ENCODE data around the gene INAFM2. TPM values are rescaled to one million over a fixed set of nuclear protein-coding genes. Genes with fewer than 3 reads are reported as not detected.

The INAFM2 gene
- total and polyA plus RNA-seq, 10 of the 15 experiments (the other 5 are each of a cell fraction or from before 2014, with no cell fraction given): 0.75 to 8.1 (median 3.9) TPM

GRCh38 chr15:40353697-40354096 is 30.2 kb downstream of the INAFM2 start:
- H3K27ac ChIP-seq (ENCODE audit: control insufficient read depth, insufficient read depth): no peak overlapping the region
- H3K4me3 ChIP-seq: no peak overlapping the region
- FAIRE-seq (no peak), ATAC-seq (no peak), DNase-seq (ENCODE audit: low read depth, low spot score) (no peak)
- no peak overlapping the region for H2AFZ ChIP-seq (ENCODE audit: control insufficient read depth, low read depth, low read length)
- H3K27me3 ChIP-seq (replicated peaks in 1 of 2; ENCODE audit: control insufficient read depth in 2 of 2, insufficient read depth in 2 of 2, low read length in 1 of 2): peaks cover 0 to 2% of the 10 kb centered on the region in 2 experiments; a peak in 1 of 4 replicates
- CTCF ChIA-PET: interaction anchor here (1.0 to 1.5 kb wide), 3 partner anchors 9 to 42 kb away, joined by 3 to 4 read pairs (median 3); no protein-coding TSS in a partner anchor
- no peak overlapping the region for H3K9ac ChIP-seq (ENCODE audit: control insufficient read depth, insufficient read depth, low read length)
- peaks cover 4% of the 10 kb centered on the region; the same call in 1 of the 2 replicates for H3K4me1 ChIP-seq (ENCODE audit: control insufficient read depth, insufficient read depth, low read length)
- WGBS (ENCODE audit: insufficient coverage, insufficient replicate concordance, low lambda C conversion rate, missing lambda C conversion rate): 33% methylated on average over 5 of the region's 5 CpGs
- TF ChIP-seq ZNF274 (IDR thresholded peaks at IDR 0.05; ENCODE audit: insufficient read depth, insufficient read length) (no peak), NR2C1 (IDR thresholded peaks at IDR 0.05) (no peak), FOXM1 (IDR thresholded peaks at IDR 0.05; ENCODE audit: low read depth, low read length) (no peak), ASH2L (IDR thresholded peaks at IDR 0.05; ENCODE audit: borderline replicate concordance, low read depth) (no peak), KAT2A (conservative IDR thresholded peaks at IDR 0.05; ENCODE audit: control insufficient read depth, low read depth, low read length) (no peak), JUNB (IDR thresholded peaks at IDR 0.05) (no peak), EGR1 (IDR thresholded peaks at IDR 0.05; ENCODE audit: borderline replicate concordance in 1 of 2, low read depth in 2 of 2, low read length in 2 of 2) (no peak), TARDBP (IDR thresholded peaks at IDR 0.05; ENCODE audit: borderline replicate concordance) (no peak), RCOR1 (conservative IDR thresholded peaks at IDR 0.05; ENCODE audit: low read depth, low read length) (no peak), CBX3 (IDR thresholded peaks at IDR 0.05; ENCODE audit: borderline replicate concordance, low read depth) (no peak), CHD4 (IDR thresholded peaks at IDR 0.05) (no peak), BCL11A (IDR thresholded peaks at IDR 0.05; ENCODE audit: low read depth, low read length) (no peak)
- no TSS peak for BruUV-seq (replicated peaks)
- no peaks in the 10 kb centered on the region for H3K79me2 ChIP-seq (ENCODE audit: control insufficient read depth, insufficient read depth, low read length)
- intact Hi-C loops (cut with micrococcal nuclease; ENCODE audit: unreplicated experiment) (no loop called here), in situ Hi-C loops (cut with MboI) (no loop called here)
- no peaks in the 10 kb centered on the region for H3K36me3 ChIP-seq (ENCODE audit: control insufficient read depth in 2 of 2, insufficient read depth in 2 of 2, low read length in 1 of 2)
- H3K4me2 ChIP-seq (ENCODE audit: control insufficient read depth, insufficient read depth): no peak overlapping the region
- no peaks in the 10 kb centered on the region for H3K9me3 ChIP-seq (replicated peaks; ENCODE audit: control insufficient read depth, insufficient read depth, low read length)
- SMC1A ChIA-PET (ENCODE audit: uncharacterized antibody, unreplicated experiment): no interaction called here
- RAD21 ChIA-PET (ENCODE audit: unreplicated experiment): no interaction called here
- no peaks in the 10 kb centered on the region for H4K20me1 ChIP-seq (ENCODE audit: control insufficient read depth, insufficient read depth)
- POLR2A ChIA-PET: no interaction called here
